KMS-11 (cell line): ENCODE results near the gene ARL5A.

Source experiments
- H2AFZ ChIP-seq: fragments of 200-600 bp; sonication (generic); 2 replicates; pipeline ENCODE4 v1.6.1; 2016; ENCODE audit warnings: antibody characterized with exemption, mixed run types, low read depth
- H3K27ac ChIP-seq: fragments of 200-600 bp; sonication (generic); 2 replicates; pipeline ENCODE4 v1.6.1; 2016; ENCODE audit warnings: mild to moderate bottlenecking, mixed run types
- H3K27me3 ChIP-seq: fragments of 200-600 bp; sonication (generic); 2 replicates; pipeline ENCODE4 v1.6.1; 2017; ENCODE audit warnings: mild to moderate bottlenecking, low read depth, mixed run types, moderate library complexity; ENCODE audit not compliant: insufficient read depth
- H3K36me3 ChIP-seq: fragments of 200-600 bp; sonication (generic); 2 replicates; pipeline ENCODE4 v1.6.1; 2017; ENCODE audit warnings: mild to moderate bottlenecking, mixed run types; ENCODE audit not compliant: insufficient read depth
- H3K4me1 ChIP-seq: fragments of 200-600 bp; sonication (generic); 2 replicates; pipeline ENCODE4 v1.6.1; 2016; ENCODE audit warnings: mild to moderate bottlenecking, low read depth, mixed run types; ENCODE audit not compliant: poor library complexity, severe bottlenecking
- H3K4me2 ChIP-seq: fragments of 200-600 bp; sonication (generic); 2 replicates; pipeline ENCODE4 v1.7.0; 2016; ENCODE audit warnings: mild to moderate bottlenecking, mixed run types
- H3K4me3 ChIP-seq: fragments of 200-600 bp; sonication (generic); IDR thresholded peaks from 2 replicates; pipeline ENCODE4 v1.6.1; 2017; ENCODE audit warnings: low read depth, low read length, mixed read lengths; ENCODE audit not compliant: insufficient read depth
- H3K79me2 ChIP-seq: fragments of 200-600 bp; sonication (generic); 2 replicates; pipeline ENCODE4 v1.6.1; 2016; ENCODE audit warnings: low read depth, mixed run types; ENCODE audit not compliant: insufficient read depth
- H3K9ac ChIP-seq: fragments of 200-600 bp; sonication (generic); 2 replicates; pipeline ENCODE4 v1.6.1; 2016; ENCODE audit warnings: mild to moderate bottlenecking, mixed run types
- H4K20me1 ChIP-seq: fragments of 200-600 bp; sonication (generic); 2 replicates; pipeline ENCODE4 v1.6.1; 2016; ENCODE audit warnings: mild to moderate bottlenecking, mixed run types; ENCODE audit not compliant: insufficient read depth
- TF ChIP-seq, protein P1 (sequence below): fragments of 200-600 bp; sonication (generic); conservative IDR thresholded peaks from 2 replicates; pipeline ENCODE4 v1.6.1; 2017; ENCODE audit warnings: low read depth, mild to moderate bottlenecking, antibody characterized with exemption, low read length, moderate library complexity, mixed read lengths

The ARL5A gene

DNA sequence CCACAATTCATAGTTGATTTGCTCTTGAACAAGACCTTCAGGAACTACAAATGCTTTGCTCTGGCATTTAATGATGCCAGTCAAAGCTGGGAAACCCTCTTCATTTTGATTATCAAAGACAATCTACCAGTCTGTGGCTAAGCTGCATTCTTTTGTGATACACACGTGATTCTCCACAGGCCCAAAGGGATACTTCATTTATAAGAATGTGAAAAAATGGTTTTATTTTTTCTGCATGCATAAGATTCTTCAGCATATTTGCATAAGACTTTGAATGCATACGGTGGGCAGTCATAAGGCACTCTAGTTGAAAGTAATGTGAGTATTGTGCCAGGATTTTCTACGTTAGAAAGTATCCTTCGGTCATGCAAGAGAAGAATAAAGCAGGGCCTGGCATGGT lies 33.0 kb upstream of the ARL5A start:
- no peak overlapping the region for H3K27ac ChIP-seq

DNA sequence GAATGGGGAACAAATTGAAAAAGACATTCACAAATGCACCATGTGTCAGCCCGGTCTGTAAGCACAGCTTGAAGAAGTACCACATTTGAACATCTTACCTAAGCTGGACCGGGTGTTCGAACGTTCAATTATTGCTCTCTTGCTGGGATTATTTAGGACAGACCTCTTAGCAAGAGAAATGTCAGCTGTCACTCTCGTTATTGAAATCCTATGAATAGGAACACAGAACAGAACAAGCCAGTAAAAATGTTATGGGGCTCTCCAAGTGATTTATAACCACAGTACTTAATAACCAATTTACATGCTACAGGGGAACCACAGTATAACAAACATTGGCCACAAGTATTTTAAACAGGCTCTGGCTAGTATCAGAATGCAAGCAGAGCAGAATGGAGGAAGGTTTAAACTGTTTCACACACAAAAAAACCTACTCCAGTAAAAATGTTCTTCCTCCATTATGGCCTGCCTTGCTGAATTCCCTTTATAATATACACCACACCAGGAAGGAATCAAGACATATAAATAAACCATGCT lies 32.5 kb upstream of the ARL5A start:
- Histone ChIP-seq H3K79me2 (no peaks in the 10 kb centered on the region), H3K27ac (no peak overlapping the region), H2AFZ (no peak overlapping the region), H3K4me2 (no peak overlapping the region), H3K9ac (no peak overlapping the region), H3K4me1 (no peaks in the 10 kb centered on the region), H4K20me1 (no peaks in the 10 kb centered on the region), H3K4me3 (no peak overlapping the region), H3K36me3 (no peaks in the 10 kb centered on the region), H3K27me3 (no peaks in the 10 kb centered on the region)
- TF ChIP-seq, protein P1, sequence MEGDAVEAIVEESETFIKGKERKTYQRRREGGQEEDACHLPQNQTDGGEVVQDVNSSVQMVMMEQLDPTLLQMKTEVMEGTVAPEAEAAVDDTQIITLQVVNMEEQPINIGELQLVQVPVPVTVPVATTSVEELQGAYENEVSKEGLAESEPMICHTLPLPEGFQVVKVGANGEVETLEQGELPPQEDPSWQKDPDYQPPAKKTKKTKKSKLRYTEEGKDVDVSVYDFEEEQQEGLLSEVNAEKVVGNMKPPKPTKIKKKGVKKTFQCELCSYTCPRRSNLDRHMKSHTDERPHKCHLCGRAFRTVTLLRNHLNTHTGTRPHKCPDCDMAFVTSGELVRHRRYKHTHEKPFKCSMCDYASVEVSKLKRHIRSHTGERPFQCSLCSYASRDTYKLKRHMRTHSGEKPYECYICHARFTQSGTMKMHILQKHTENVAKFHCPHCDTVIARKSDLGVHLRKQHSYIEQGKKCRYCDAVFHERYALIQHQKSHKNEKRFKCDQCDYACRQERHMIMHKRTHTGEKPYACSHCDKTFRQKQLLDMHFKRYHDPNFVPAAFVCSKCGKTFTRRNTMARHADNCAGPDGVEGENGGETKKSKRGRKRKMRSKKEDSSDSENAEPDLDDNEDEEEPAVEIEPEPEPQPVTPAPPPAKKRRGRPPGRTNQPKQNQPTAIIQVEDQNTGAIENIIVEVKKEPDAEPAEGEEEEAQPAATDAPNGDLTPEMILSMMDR = no peak

More for the DNA sequence above, 33.0 kb upstream of the ARL5A start:
- no peaks in the 10 kb centered on the region for H3K79me2 ChIP-seq
- H3K4me3 ChIP-seq = no peak overlapping the region
- no peaks in the 10 kb centered on the region for H3K4me1 ChIP-seq
- H3K36me3 ChIP-seq = no peaks in the 10 kb centered on the region
- no peaks in the 10 kb centered on the region for H4K20me1 ChIP-seq
- no peak overlapping the region for H2AFZ ChIP-seq
- TF ChIP-seq, protein P1 = no peak
- H3K9ac ChIP-seq = no peak overlapping the region
- no peak overlapping the region for H3K4me2 ChIP-seq
- no peaks in the 10 kb centered on the region for H3K27me3 ChIP-seq

DNA sequence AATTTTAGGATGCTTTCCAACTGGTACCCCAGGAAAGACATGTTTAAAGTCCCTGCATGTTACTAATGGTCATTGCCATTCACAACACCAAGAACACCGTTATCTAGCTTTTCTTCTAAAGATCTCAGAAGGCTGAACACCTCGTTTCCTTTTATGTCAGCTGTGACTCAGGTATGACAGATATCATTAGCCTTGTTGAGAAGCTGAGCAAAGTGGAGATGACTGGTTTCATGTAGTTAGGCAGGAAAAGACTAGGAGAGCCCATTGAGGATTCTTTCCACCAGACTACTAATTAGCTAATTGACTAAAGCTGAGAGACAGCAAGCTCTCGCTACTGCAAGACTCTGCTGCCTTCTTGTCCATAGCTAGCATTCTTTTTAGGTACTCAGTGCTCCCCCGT lies 32.0 kb upstream of the ARL5A start:
- no peaks in the 10 kb centered on the region for H3K4me1 ChIP-seq
- H3K27me3 ChIP-seq = no peaks in the 10 kb centered on the region
- no peaks in the 10 kb centered on the region for H3K79me2 ChIP-seq
- no peak overlapping the region for H3K4me2 ChIP-seq
- H3K27ac ChIP-seq = no peak overlapping the region
- H3K4me3 ChIP-seq = no peak overlapping the region
- no peak overlapping the region for H3K9ac ChIP-seq
- TF ChIP-seq, protein P1 = no peak
- H4K20me1 ChIP-seq = no peaks in the 10 kb centered on the region
- H2AFZ ChIP-seq = no peak overlapping the region
- no peaks in the 10 kb centered on the region for H3K36me3 ChIP-seq

DNA sequence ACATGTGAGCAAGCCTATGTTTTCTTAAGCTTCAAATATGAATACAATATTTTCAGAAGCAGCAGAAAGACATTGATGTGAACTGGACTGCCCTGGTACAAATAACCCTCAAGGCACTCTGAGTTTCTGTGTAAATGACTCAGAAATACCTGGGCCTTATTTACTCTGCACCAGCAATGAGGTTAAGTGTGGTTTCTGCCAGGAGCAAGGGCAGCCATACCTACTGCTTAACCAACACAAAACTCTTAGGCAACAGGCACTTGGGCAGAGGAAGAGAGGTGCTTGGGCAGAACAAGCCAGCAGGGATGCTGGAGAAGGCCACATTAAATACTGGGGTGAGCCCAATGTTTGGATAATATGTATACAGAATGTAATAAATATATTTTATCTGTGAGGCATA lies 29.4 kb upstream of the ARL5A start:
- no peak overlapping the region for H3K27ac ChIP-seq
- no peak overlapping the region for H3K9ac ChIP-seq
- no peaks in the 10 kb centered on the region for H3K79me2 ChIP-seq
- no peaks in the 10 kb centered on the region for H3K27me3 ChIP-seq
- H4K20me1 ChIP-seq = no peaks in the 10 kb centered on the region
- no peaks in the 10 kb centered on the region for H3K4me1 ChIP-seq
- H2AFZ ChIP-seq = no peak overlapping the region
- no peaks in the 10 kb centered on the region for H3K36me3 ChIP-seq
- H3K4me3 ChIP-seq = no peak overlapping the region
- H3K4me2 ChIP-seq = no peak overlapping the region
- TF ChIP-seq, protein P1 = no peak
